Panc1 (cell line): ENCODE measurements around the gene ATP5F1D.

ENCODE experiments used
- CTCF ChIP-seq: fragments of 450-650 bp; IDR thresholded peaks from 2 replicates; pipeline ENCODE4 v1.5.1; 2017; ENCODE audit warnings: mild to moderate bottlenecking
- POLR2AphosphoS5 ChIP-seq: IDR thresholded peaks from 2 replicates; pipeline ENCODE4 v1.6.1; 2012; ENCODE audit warnings: mild to moderate bottlenecking, low read depth, low read length, moderate library complexity
- REST ChIP-seq, 2 experiments: IDR thresholded peaks; 2 replicates each; pipeline ENCODE4 v1.6.1; 2011 to 2012; ENCODE audit warnings: low read depth in 2 of 2, control low read depth in 1 of 2, low read length in 1 of 2, mild to moderate bottlenecking in 1 of 2, moderate library complexity in 1 of 2; ENCODE audit not compliant: insufficient read depth in 1 of 2
- SIN3A ChIP-seq: IDR thresholded peaks from 2 replicates; pipeline ENCODE4 v1.6.1; 2012; ENCODE audit warnings: low read depth, mild to moderate bottlenecking, low read length, moderate library complexity, borderline replicate concordance; ENCODE audit not compliant: insufficient read depth

DNA sequence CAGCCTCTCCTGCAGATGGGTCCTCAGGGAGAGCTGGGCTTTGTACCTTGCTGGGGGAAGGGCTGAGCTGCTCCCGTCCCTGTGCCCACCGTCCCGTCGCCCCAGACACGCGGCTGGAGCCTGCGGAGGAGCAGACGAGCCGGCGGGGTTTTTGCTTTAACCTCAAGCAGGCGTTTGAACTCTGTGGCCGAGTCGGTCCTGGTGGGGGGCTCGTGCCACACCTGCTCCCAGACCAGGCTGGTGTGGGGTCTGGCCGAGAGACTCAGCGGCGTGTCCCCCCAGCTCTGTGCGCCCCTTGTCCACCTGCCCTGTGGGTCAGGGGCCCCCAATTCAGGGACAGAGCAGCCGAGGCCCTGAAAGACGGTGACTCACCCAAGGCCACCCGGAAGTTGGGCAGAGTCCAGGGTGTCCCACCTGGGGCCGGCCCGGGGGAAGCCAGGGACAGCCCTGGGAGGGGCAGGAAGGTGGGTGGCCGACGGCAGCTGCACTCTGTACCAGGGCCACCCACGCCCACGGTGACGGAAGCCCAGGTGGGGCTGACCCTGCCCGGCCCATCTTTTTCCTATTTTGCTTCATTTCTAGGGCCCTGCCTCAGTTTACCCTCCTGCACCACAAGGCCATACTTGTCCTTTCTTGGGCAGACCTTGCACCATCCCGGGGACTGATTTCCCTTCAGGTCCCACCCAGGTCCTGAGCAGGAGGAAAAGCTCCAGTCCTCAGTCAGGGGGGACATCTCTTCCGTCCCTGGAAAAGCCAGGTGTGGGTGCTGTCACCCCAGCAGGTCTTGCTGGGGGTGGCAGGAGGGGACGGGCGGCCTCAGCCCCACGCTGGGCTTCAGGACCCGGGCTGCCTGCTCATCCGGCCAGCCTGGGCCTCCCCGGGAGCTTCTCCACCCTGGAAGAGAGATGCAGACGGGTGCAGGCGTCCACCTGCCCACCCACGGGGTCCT is 49.4 kb downstream of the ATP5F1D start:
- TF ChIP-seq CTCF (no peak), REST (IDR thresholded peaks at IDR 0.05; ENCODE audit: insufficient read depth in 1 of 2, low read depth in 2 of 2, low read length in 1 of 2) (no peak), POLR2AphosphoS5 (no peak), SIN3A (no peak)
